Measurements from ENCODE around the gene DPP10. TPM values are rescaled to one million over a fixed set of nuclear protein-coding genes. Genes with fewer than 3 reads are reported as not detected.
"Not testable (repeated sequence)": the region's sequence is repeated elsewhere in the genome, so short reads cannot be mapped to it uniquely, and the experiment has no call there.

DPP10 gene
- 0.27 TPM for total RNA-seq
- polyA plus RNA-seq (ENCODE audit: insufficient read depth in 1 of 8, insufficient read length in 8 of 8, low replicate concordance in 1 of 8): 1 to 10 TPM in 2 of 8 donors, under 1 TPM in 6; 0.26 to 2.1 (median 0.87) TPM
- long read RNA-seq, donor 1: 0 reads
- long read RNA-seq, donor 2: 0 reads
- long read RNA-seq, donor 3: 0 reads
- long read RNA-seq, donor 4: 0 reads
- long read RNA-seq, donor 5: 0 reads
- long read RNA-seq, donor 6: 0 reads
- long read RNA-seq, donor 7: 0 reads
- long read RNA-seq, donor 8: 0 reads
- long read RNA-seq, donor 9: 0 reads
- long read RNA-seq, donor 10: 0 reads
- long read RNA-seq, donor 11: 0 reads

DNA sequence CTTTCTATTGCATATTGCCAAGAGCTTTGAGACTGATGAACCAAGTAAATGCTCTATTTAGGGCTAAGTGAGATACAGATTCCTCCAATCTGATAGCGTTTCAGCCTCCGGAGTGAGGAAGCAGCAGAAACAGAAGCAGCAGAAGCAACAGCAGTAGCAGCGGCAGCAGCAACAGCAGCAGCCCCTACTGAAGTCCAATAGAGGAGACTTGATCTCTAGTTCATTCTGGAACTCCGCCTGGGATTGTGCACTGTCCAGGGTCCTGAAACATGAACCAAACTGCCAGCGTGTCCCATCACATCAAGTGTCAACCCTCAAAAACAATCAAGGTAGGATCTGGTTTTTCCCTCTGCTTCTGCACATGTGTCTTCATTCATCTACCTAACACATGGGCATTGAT is at the start of gene DPP10:
TSS of gene DPP10 (plus strand) at position 132 of the 400 bp plus-strand sequence.
- 0% methylated on average over 4 of the region's 5 CpGs for WGBS (ENCODE audit: insufficient coverage)
- DNase-seq: peak; percentile 73
- no peaks in the 10 kb centered on the region for H3K36me3 ChIP-seq (ENCODE audit: control insufficient read depth, insufficient read depth, low read length)
- no peak within 1 kb of the TSS for H3K27ac ChIP-seq (ENCODE audit: low read length)
- H3K4me1 ChIP-seq (ENCODE audit: control insufficient read depth, insufficient read depth, low read length): no peaks in the 10 kb centered on the region
- H3K27me3 ChIP-seq (ENCODE audit: control insufficient read depth, insufficient read depth, low read length): no peaks in the 10 kb centered on the region
- no peak within 1 kb of the TSS for H3K4me3 ChIP-seq (ENCODE audit: low read length)
- no peaks in the 10 kb centered on the region for H3K9me3 ChIP-seq (replicated peaks; ENCODE audit: control insufficient read depth, low read depth, low read length)

DNA sequence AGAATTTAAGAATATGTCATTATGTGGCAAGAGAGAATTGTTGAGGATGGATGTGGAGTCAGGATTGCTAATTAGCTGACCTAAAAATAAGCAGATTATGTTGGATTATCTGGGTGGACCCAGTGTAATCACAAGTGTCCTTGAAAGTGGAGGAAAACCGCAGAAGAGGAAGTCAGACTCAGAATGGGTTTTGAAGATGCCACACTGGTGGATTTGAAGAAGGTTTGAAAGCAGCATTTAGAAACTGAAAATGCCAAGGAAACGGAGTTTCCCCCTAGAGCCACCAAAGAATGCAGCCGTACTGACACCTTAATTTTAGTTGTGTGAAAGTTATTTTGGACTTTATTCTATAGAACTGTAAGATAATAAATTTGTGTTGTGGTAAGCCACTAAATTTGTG is 41.6 kb upstream of the DPP10 start:
- DNase-seq: no peak
- Histone ChIP-seq H3K36me3 (ENCODE audit: control insufficient read depth, insufficient read depth, low read length) (no peaks in the 10 kb centered on the region), H3K4me3 (ENCODE audit: low read length) (no peak overlapping the region), H3K27ac (ENCODE audit: low read length) (no peak overlapping the region), H3K4me1 (ENCODE audit: control insufficient read depth, insufficient read depth, low read length) (peaks cover 3% of the 10 kb centered on the region), H3K27me3 (ENCODE audit: control insufficient read depth, insufficient read depth, low read length) (no peaks in the 10 kb centered on the region), H3K9me3 (replicated peaks; ENCODE audit: control insufficient read depth, low read depth, low read length) (no peaks in the 10 kb centered on the region)
- WGBS (ENCODE audit: insufficient coverage): 63% methylated on average over 1 of the region's 3 CpGs

DNA sequence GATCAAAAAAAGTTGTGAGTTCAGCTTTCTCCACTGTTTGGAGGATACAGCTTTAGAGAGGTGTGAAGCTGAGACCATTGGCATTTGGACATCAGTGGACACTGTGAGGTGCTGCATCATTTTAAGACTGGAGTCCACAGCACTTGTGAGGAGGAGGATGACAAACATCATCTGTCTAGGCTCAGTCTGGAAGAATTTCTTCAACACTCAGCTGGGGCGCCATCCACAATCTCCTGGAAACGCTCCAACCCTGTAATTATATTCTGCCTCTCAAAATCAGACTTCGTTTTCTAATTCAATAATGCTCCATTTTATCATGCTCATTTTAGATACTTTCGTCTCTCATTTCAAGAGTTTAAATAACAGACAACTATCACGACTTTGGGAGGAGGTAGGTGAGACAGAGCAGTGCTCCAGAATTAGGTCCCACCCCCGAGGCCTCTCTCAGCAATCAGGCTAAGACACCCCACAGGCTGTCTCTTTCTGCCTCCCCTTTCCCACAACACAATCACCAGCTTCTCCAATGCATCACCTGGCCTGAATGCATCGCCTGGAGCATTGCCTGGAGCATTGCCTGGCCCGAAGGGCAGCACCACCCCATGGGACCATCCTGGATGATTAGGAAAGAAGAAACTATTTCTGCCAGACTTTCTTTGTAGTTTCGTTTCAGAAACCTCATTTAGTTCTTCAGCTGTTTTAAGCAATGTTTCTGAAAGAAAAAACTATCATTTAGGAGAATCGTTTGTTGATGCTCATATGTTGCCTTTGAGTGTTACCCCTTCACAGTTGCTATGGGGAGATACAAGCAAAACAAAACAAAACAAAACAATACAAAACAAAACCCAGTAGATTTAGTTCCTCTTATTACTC is 37.0 kb upstream of the DPP10 start:
- no CpG with 5 or more reads among the region's 10 CpGs for WGBS (ENCODE audit: insufficient coverage)
- Histone ChIP-seq H3K4me1 (ENCODE audit: control insufficient read depth, insufficient read depth, low read length) (peaks cover 3% of the 10 kb centered on the region), H3K36me3 (ENCODE audit: control insufficient read depth, insufficient read depth, low read length) (no peaks in the 10 kb centered on the region), H3K9me3 (replicated peaks; ENCODE audit: control insufficient read depth, low read depth, low read length) (no peaks in the 10 kb centered on the region), H3K4me3 (ENCODE audit: low read length) (no peak overlapping the region), H3K27me3 (ENCODE audit: control insufficient read depth, insufficient read depth, low read length) (no peaks in the 10 kb centered on the region), H3K27ac (ENCODE audit: low read length) (peak overlapping the region; percentile 83)
- peak; percentile 62 for DNase-seq

DNA sequence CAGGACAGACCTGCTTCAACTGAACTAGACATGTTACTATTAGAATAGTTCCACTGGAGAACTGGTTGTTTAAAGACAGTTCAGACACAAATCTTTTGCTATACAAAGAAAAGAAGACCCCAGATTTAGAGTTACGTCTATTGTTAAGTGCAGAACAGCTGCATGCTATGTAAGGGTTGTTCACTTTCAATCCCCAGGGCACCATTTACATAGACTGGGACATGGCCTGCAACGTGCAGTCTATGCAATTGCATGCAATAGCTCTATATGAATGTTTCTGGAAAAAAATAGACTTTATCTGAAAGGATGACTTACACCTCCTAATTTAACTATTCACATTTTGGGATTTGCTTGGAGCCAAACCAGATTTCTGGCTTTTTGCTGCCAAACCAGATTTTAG is 36.1 kb upstream of the DPP10 start:
- peaks cover 3% of the 10 kb centered on the region for H3K4me1 ChIP-seq (ENCODE audit: control insufficient read depth, insufficient read depth, low read length)
- no peak overlapping the region for H3K4me3 ChIP-seq (ENCODE audit: low read length)
- H3K9me3 ChIP-seq (replicated peaks; ENCODE audit: control insufficient read depth, low read depth, low read length): no peaks in the 10 kb centered on the region
- H3K36me3 ChIP-seq (ENCODE audit: control insufficient read depth, insufficient read depth, low read length): no peaks in the 10 kb centered on the region
- H3K27ac ChIP-seq (ENCODE audit: low read length): peak overlapping the region; percentile 77
- WGBS (ENCODE audit: insufficient coverage): no CpG with 5 or more reads among the region's 2 CpGs
- H3K27me3 ChIP-seq (ENCODE audit: control insufficient read depth, insufficient read depth, low read length): no peaks in the 10 kb centered on the region
- DNase-seq: peak; percentile 80

DNA sequence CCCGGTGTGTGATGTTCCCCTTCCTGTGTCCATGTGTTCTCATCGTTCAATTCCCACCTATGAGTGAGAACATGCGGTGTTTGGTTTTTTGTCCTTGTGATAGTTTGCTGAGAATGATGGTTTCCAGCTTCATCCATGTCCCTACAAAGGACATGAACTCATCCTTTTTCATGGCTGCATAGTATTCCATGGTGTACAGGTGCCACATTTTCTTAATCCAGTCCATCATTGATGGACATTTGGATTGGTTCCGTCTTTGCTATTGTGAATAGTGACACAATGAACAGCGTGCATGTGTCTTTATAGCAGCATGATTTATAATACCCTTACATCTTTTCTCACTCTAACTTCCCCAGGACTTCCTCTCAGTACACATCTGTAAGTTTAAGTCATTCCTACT is 35.1 kb upstream of the DPP10 start:
- H3K9me3 ChIP-seq (replicated peaks; ENCODE audit: control insufficient read depth, low read depth, low read length); DNase-seq; H3K4me3 ChIP-seq (ENCODE audit: low read length); H3K36me3 ChIP-seq (ENCODE audit: control insufficient read depth, insufficient read depth, low read length); H3K27ac ChIP-seq (ENCODE audit: low read length); H3K27me3 ChIP-seq (ENCODE audit: control insufficient read depth, insufficient read depth, low read length); H3K4me1 ChIP-seq (ENCODE audit: control insufficient read depth, insufficient read depth, low read length): not testable (repeated sequence)
- WGBS (ENCODE audit: insufficient coverage): no CpG with 5 or more reads among the region's 5 CpGs

DNA sequence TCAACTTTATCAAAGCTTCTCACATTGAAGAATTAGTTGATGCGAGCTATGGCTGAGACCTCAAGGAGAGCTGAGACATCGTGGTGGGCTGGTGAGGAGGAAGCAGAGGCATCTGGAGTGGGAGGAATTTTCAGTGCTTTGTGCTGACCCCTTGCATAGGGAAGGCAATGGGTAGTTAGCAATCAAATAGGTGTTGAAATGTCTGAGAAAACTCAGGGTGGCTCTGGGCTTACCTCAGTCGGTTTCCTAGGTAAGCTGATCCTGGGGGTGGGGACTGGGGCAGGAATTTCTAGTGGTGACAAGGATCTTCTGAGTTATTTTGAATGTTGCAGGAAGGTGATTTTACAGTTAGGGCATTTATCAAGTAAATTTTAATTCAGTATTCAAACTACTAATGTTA is 20.7 kb upstream of the DPP10 start:
- Histone ChIP-seq H3K27ac (ENCODE audit: low read length) (no peak overlapping the region), H3K36me3 (ENCODE audit: control insufficient read depth, insufficient read depth, low read length) (no peaks in the 10 kb centered on the region), H3K4me1 (ENCODE audit: control insufficient read depth, insufficient read depth, low read length) (no peaks in the 10 kb centered on the region), H3K27me3 (ENCODE audit: control insufficient read depth, insufficient read depth, low read length) (no peaks in the 10 kb centered on the region), H3K9me3 (replicated peaks; ENCODE audit: control insufficient read depth, low read depth, low read length) (no peaks in the 10 kb centered on the region), H3K4me3 (ENCODE audit: low read length) (no peak overlapping the region)
- 71% methylated on average over 1 of the region's 3 CpGs for WGBS (ENCODE audit: insufficient coverage)
- DNase-seq: no peak

DNA sequence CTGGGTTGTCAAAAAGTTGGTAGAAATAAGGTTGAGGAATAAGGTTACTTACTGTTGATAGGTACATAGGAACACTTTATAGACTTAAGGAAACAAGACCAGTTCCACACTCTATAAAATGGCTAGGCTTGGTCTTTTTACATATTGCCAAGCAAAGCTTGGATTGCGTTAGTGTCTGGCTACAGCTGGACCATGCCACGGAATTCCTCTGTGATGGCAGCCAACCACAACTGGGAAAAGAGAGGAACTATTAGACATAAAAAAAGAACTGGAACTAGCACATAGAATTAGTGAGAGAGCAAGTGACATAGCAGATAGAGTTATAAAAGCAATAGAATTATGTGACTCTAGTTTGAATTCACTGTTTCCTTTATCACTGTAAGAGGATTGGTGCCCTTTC is 17.7 kb upstream of the DPP10 start:
- no peak overlapping the region for H3K27ac ChIP-seq (ENCODE audit: low read length)
- WGBS (ENCODE audit: insufficient coverage): 60% methylated on average over 1 of the region's 2 CpGs
- no peaks in the 10 kb centered on the region for H3K4me1 ChIP-seq (ENCODE audit: control insufficient read depth, insufficient read depth, low read length)
- peak; percentile 13 for DNase-seq
- no peak overlapping the region for H3K4me3 ChIP-seq (ENCODE audit: low read length)
- H3K27me3 ChIP-seq (ENCODE audit: control insufficient read depth, insufficient read depth, low read length): no peaks in the 10 kb centered on the region
- H3K36me3 ChIP-seq (ENCODE audit: control insufficient read depth, insufficient read depth, low read length): no peaks in the 10 kb centered on the region
- H3K9me3 ChIP-seq (replicated peaks; ENCODE audit: control insufficient read depth, low read depth, low read length): no peaks in the 10 kb centered on the region

DNA sequence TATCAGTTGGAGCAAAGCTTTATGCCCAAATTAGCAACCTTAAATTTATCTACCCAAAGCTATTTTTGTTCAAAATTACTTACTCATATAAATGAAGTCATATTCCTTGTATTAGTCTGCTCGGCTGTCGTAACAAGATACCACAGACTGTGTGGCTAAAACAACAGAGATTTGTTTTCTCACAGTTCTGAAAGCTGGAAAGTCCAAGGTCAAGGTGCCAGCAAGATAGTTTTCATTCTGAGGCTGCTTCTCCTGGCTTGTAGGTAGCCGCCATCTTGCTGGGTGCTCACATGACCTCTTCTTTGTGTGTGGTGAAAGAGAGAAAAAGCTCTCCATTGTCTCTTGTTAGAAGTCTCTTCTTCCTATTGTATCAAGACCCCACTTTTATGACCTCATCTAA is 15.7 kb upstream of the DPP10 start:
- H3K9me3 ChIP-seq (replicated peaks; ENCODE audit: control insufficient read depth, low read depth, low read length): no peaks in the 10 kb centered on the region
- no peak overlapping the region for H3K27ac ChIP-seq (ENCODE audit: low read length)
- DNase-seq: no peak
- no peaks in the 10 kb centered on the region for H3K4me1 ChIP-seq (ENCODE audit: control insufficient read depth, insufficient read depth, low read length)
- WGBS (ENCODE audit: insufficient coverage): no CpG with 5 or more reads among the region's 3 CpGs
- H3K4me3 ChIP-seq (ENCODE audit: low read length): no peak overlapping the region
- H3K36me3 ChIP-seq (ENCODE audit: control insufficient read depth, insufficient read depth, low read length): no peaks in the 10 kb centered on the region
- H3K27me3 ChIP-seq (ENCODE audit: control insufficient read depth, insufficient read depth, low read length): no peaks in the 10 kb centered on the region

DNA sequence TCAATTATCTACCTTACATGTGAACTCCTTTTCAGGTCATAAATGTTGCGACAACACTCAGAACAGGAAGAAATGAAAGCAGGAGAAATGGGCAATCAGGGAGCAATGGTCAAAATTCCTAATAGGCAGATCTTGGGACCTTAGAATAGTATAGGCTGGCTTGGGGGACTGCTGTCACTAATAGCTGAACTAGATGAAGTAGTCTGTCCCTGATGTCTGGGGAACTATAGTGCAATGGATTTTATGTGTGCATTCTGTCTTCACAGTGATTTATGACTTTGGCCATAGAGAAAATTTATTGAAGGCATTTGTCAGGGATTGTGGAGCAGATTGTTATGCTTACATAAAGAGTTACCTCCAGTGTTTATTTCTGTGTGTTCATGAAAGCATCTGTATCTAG is 6.1 kb upstream of the DPP10 start:
- Histone ChIP-seq H3K27me3 (ENCODE audit: control insufficient read depth, insufficient read depth, low read length) (no peaks in the 10 kb centered on the region), H3K4me1 (ENCODE audit: control insufficient read depth, insufficient read depth, low read length) (no peaks in the 10 kb centered on the region), H3K4me3 (ENCODE audit: low read length) (no peak overlapping the region), H3K27ac (ENCODE audit: low read length) (no peak overlapping the region), H3K9me3 (replicated peaks; ENCODE audit: control insufficient read depth, low read depth, low read length) (no peaks in the 10 kb centered on the region), H3K36me3 (ENCODE audit: control insufficient read depth, insufficient read depth, low read length) (no peaks in the 10 kb centered on the region)
- 33% methylated on average over 1 of the region's 1 CpG for WGBS (ENCODE audit: insufficient coverage)
- no peak for DNase-seq

DNA sequence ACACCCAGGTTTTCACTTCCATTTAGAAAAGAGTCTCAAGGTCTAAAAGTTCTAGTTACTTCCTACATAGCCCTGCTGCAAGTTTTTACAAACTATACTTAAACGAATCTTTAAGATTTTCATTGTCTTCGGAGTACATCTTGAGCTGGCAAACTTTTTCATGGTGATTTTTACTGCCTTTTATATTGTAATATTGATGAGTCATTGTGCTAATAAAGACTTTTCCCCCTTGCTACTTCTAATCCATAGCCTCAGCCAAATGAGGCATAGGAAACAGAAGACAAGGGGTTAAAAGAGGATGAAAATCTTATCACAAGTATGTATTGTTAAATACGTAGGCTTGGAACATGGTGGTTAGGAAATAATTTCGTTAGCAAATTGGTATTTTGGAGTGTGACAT is 4.1 kb downstream of the DPP10 start:
- Histone ChIP-seq H3K4me1 (ENCODE audit: control insufficient read depth, insufficient read depth, low read length) (no peaks in the 10 kb centered on the region), H3K27me3 (ENCODE audit: control insufficient read depth, insufficient read depth, low read length) (no peaks in the 10 kb centered on the region), H3K36me3 (ENCODE audit: control insufficient read depth, insufficient read depth, low read length) (no peaks in the 10 kb centered on the region), H3K9me3 (replicated peaks; ENCODE audit: control insufficient read depth, low read depth, low read length) (no peaks in the 10 kb centered on the region), H3K4me3 (ENCODE audit: low read length) (no peak overlapping the region), H3K27ac (ENCODE audit: low read length) (no peak overlapping the region)
- WGBS (ENCODE audit: insufficient coverage): 50% methylated on average over 1 of the region's 4 CpGs
- no peak for DNase-seq

Data from muscle of leg (tissue), 16 donors.